Lower leg skin (tissue), 4 donors: ENCODE results near the gene SUDS3. TPM values are rescaled to one million over a fixed set of nuclear protein-coding genes. Genes with fewer than 3 reads are reported as not detected.

Experiments
- DNase-seq, 2 donors: peaks; one replicate each; pipeline ENCODE4 v3.0.0-alpha.2; 2019; ENCODE audit warnings: low spot score in 2 of 2
- H3K4me3 ChIP-seq: fragments of 200-600 bp; sonication (generic); 2 replicates; pipeline ENCODE4 v1.5.1; 2017; ENCODE audit warnings: mild to moderate bottlenecking, low read depth; ENCODE audit not compliant: poor library complexity, severe bottlenecking
- POLR2A ChIP-seq, 2 donors: fragments of 450-650 bp; IDR thresholded peaks; one replicate each; pipeline ENCODE4 v1.6.1; 2016 to 2017; ENCODE audit warnings: antibody characterized with exemption in 2 of 2, mild to moderate bottlenecking in 1 of 2, moderate library complexity in 1 of 2
- WGBS, 2 donors: methylation state at CpG; one replicate each; pipeline ENCODE4 v1.1.5; 2018; 5-methylcytosine and 5-hydroxymethylcytosine counted together
- intact Hi-C: fragments of 100-400 bp; cut with DNase I; formaldehyde crosslinking; loops from one replicate; pipeline ENCODE4 v1.15.0; 2023; ENCODE audit warnings: low total_unique reads
- total RNA-seq, 4 donors: library from RNA; depleted of rRNA; stranded (reverse); fragments of >200 nt; gene quantifications; one replicate each; pipeline ENCODE4 v1.1.0, GENCODE V29; 2016
- TF ChIP-seq, protein P1 (sequence below), 3 donors: fragments of 450-650 bp; IDR thresholded peaks; one replicate each; pipeline ENCODE4 v1.5.1; 2016; ENCODE audit warnings: antibody characterized with exemption in 3 of 3, mild to moderate bottlenecking in 3 of 3, moderate library complexity in 2 of 3

SUDS3 gene
- total RNA-seq, 4 donors from 2014 or later, result 33.9 to 85.0 (median 68.9) TPM

DNA sequence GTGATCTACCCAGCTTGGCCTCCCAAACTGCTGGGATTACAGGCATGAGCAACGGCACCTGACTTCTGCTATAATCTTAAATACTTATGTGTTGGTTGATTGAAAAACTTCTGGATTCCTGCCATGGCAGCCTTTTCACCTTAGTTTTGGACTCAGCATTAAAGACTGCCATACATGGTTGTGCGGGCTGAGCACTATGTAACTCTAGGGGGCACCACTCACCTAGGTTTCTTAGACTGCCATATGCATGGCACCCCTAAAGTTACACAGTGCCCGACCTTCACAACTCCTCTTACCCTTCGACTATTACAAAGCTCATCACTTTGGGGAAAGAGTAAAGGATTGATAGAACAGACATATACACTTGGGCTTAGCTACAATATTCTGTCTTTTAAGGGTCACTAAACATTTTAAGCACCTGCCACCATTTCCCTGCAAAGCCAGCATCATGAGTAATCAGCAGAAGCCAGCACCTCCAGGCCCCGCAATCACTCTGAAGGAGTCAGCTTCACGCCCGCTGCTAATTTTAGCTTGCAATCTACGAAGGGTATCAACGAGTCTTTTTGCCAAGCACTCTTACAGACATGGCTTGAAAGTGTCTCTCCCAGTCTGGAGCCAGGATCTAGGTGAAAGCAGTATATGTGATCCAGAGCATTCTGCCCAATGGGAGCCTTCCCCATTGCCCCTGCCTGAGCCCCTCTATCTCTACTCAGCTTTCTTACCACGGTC is 59.8 kb downstream of the SUDS3 start:
- no peak for DNase-seq
- intact Hi-C loops, result loop anchor here (5.0 kb wide), 1 partner anchor 954 kb away; no protein-coding TSS in a partner anchor
- 65 to 71% methylated on average over 10 of the region's 10 CpGs for WGBS, 2 donors
- H3K4me3 ChIP-seq, result no peak overlapping the region
- no peak for TF ChIP-seq POLR2A (IDR thresholded peaks at IDR 0.05)
- TF ChIP-seq, protein P1, sequence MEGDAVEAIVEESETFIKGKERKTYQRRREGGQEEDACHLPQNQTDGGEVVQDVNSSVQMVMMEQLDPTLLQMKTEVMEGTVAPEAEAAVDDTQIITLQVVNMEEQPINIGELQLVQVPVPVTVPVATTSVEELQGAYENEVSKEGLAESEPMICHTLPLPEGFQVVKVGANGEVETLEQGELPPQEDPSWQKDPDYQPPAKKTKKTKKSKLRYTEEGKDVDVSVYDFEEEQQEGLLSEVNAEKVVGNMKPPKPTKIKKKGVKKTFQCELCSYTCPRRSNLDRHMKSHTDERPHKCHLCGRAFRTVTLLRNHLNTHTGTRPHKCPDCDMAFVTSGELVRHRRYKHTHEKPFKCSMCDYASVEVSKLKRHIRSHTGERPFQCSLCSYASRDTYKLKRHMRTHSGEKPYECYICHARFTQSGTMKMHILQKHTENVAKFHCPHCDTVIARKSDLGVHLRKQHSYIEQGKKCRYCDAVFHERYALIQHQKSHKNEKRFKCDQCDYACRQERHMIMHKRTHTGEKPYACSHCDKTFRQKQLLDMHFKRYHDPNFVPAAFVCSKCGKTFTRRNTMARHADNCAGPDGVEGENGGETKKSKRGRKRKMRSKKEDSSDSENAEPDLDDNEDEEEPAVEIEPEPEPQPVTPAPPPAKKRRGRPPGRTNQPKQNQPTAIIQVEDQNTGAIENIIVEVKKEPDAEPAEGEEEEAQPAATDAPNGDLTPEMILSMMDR (IDR thresholded peaks at IDR 0.05), result no peak

DNA sequence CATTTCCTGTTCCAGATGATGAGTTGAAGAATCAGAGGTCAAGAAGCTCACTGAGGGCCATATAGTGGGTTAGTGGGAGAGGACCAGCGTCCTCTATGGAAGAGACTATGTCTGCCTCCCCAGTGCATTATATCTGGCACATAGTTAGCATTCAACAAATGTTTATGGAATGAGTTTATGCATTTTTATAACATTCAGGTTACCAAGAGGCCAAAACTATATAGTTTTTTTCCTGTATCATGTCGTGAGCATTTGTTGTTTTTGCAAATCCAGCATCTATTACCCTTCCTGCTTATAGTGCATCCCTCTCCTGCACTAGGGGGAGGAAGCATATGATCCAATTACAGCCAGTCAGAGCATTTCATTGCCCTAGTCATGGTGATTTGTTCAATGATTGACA is 60.6 kb downstream of the SUDS3 start:
- DNase-seq, result no peak
- TF ChIP-seq, protein P1 (IDR thresholded peaks at IDR 0.05), result no peak
- TF ChIP-seq POLR2A (IDR thresholded peaks at IDR 0.05), result no peak
- 40 to 46% methylated on average over 2 of the region's 2 CpGs for WGBS, 2 donors
- intact Hi-C loops, result loop anchor here (5.0 kb wide), 1 partner anchor 955 kb away; no protein-coding TSS in a partner anchor
- H3K4me3 ChIP-seq, result no peak overlapping the region

GRCh38 chr12:118439068-118439467 is 62.7 kb downstream of the SUDS3 start:
- intact Hi-C loops, result loop anchor here (5.0 kb wide), 1 partner anchor 957 kb away; no protein-coding TSS in a partner anchor
- 79 to 86% methylated on average over 3 of the region's 3 CpGs for WGBS, 2 donors

DNA sequence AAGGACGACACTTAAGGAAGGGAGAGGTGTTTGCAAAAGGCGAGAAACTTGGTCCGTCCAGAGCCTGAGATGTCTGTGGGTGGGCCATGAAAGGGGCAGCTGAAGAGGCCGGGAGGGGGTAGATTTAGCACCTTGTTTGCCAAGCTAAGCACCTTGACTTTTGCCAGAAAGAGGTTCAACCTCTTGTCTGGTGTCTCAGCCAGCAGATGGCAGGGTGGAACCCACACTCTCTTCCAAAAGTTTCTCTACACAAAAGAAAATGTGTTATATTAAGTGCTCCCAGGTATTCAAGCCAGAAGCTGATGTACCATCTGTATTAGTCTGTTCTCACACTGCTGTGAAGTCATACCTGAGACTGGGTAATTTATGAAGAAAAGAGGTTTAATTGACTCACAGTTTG is 69.9 kb downstream of the SUDS3 start:
- no peak for DNase-seq
- H3K4me3 ChIP-seq, result no peak overlapping the region
- intact Hi-C loops, result no loop called here
- WGBS, 2 donors, result 64 to 65% methylated on average over 4 of the region's 4 CpGs
- TF ChIP-seq POLR2A (IDR thresholded peaks at IDR 0.05), result no peak
- TF ChIP-seq, protein P1 (IDR thresholded peaks at IDR 0.05), result no peak

More at GRCh38 chr12:118439068-118439467, 62.7 kb downstream of the SUDS3 start:
- TF ChIP-seq, protein P1 (IDR thresholded peaks at IDR 0.05), result no peak
- TF ChIP-seq POLR2A (IDR thresholded peaks at IDR 0.05), result no peak
- no peak overlapping the region for H3K4me3 ChIP-seq
- DNase-seq, result no peak

DNA sequence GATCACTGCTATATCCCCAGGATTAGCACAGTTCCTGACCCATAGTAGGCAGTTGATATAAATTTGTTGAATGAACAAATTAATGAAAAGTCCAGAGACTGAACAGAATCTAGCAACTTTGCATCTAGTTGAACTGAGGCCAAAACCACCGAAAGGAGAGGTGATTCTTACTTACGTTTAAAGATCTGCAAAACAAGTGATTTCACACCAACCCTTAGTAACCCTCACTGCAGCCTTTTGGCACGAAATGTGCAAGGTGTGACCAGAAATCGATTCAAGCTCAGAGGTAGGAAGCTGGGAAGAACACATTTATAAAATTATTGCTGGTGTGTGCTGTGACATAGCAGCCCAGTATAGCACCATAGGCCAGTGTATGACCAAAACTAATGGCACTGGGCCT is 70.8 kb downstream of the SUDS3 start:
- intact Hi-C loops, result no loop called here

More for the DNA sequence above, 70.8 kb downstream of the SUDS3 start:
- no peak overlapping the region for H3K4me3 ChIP-seq
- TF ChIP-seq, protein P1 (IDR thresholded peaks at IDR 0.05), result no peak
- TF ChIP-seq POLR2A (IDR thresholded peaks at IDR 0.05), result no peak
- no peak for DNase-seq
- 62 to 71% methylated on average over 4 of the region's 4 CpGs for WGBS, 2 donors
